Measurements from ENCODE around the gene TMEM63B.

Gene TMEM63B

DNA sequence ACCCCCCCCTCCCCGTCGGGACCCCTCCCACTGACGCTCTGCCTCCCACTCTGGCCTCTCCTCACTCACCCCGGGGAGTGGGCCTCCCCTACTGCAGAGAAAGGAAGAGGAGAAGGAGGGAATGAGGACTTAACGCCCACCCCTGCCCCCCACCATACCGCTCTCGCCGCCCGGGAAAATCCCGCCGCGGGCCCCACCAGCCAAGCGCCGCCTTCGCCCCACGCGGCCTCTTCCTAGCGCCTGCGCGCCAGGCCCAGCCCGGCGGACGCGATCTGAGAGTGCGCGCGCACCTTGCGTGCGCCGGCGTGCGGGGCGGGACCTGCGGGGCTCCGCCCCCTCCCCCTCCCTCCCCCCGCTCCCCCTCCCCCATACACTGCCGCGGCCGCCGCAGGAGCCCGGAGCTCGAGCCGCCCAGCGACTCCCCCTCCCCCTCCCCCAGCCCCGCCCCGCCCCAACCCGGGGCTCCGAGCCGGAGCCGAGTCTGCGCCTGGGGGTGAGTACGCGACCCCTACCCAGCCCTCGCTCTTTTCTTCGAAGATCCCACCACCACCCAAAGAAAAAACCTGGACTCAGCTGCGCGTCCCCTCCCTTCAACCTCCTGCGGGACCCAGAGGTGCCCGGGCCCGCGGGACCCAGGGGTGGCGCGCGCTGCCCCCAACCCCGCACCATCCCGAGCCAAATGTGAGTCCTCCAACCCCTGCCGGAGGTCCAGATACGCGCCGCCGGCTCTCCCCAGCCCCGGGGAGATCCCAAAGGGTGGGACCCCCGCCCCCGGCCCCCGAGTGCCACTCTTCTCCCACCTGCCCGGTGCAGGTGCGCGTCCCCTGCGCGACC lies at the start of gene TMEM63B, which contains the start of gene MRPL14:
TMEM63B (plus strand) TSS at position 369 of the 834 bp plus-strand sequence. CDS start 7,031 bp downstream, outside the sequence.
MRPL14 (minus strand) TSS at position 267 of the 834 bp plus-strand sequence. CDS start 10,841 bp downstream, outside the sequence.
- peak; percentile 30 for TF ChIP-seq POLR2A (IDR thresholded peaks at IDR 0.05; ENCODE audit: low read length)
- TF ChIP-seq GATA1 (IDR thresholded peaks at IDR 0.05; ENCODE audit: low read depth, low read length), result no peak
- peak; percentile 92 to 97 for DNase-seq

DNA sequence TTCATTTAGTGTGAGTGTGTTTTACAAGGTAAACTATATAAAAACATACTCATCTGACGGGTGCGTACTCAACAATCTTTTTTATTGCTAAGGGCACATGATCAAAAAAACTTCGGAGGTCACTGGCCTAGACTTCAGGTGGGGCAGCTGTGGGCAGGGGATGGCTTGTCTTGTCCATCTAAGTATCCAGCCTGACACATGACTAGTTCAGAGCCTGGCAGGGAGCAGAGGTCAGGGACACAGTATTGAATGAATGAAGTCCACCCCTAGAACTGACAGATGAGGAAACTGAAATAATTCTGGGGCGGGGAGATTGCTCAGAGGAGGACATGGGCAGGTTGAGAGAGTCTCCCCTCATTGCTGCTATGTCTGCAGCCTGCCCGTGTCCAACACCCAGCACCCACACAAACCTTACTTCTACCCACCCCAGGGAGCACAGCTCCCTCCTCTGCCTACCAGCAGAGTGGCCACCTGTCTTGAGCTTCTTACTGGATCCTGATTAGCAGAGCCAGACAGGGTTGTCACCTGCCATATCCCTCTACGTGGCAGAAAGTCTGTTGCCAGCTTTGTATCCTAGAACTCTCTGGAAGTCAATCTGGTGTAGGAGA lies 49.0 kb upstream of the TMEM63B start:
- TF ChIP-seq GATA1 (IDR thresholded peaks at IDR 0.05; ENCODE audit: low read depth, low read length), result no peak
- TF ChIP-seq POLR2A (IDR thresholded peaks at IDR 0.05; ENCODE audit: low read length), result no peak
- no peak for DNase-seq

DNA sequence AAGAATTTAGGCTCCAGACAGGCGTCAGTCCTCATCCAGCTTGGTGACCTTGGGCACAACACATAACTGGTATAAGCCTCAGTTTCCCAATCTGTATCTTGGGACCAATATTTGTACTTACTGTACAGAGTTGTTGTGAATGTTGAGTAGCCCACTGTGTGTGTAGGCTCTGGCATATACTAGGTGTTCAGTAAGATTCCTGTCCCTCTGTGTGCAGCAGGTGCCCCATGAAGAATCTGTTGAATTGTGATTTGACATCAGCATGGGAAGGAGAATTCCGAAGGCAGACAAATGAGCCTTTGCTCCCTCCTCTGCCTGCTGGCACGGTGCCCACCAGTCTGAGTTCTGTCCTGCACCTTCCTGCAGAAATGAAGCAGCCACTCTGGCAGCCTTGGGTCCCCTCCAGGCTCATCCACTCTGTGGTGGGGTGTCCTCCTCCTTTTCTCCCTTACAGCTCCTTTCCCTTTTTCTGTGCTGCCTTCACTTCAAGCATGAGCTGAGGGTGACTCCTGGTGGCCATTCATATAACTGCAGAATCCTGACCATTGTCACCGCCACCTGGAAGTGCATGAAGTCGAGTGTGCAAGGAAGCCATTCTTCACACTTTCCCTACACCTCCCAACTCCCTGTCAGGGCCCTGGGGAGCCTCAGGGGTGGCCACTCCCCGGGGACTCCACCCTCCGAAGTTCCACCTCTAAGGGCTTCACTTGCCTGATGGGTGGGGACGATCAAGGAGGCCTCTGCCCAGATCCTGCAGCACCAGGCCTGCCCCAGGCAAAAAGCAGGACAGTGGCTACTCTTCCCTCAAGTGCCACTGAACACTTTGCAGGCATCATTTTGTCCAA lies 48.3 kb upstream of the TMEM63B start:
- TF ChIP-seq POLR2A (IDR thresholded peaks at IDR 0.05; ENCODE audit: low read length) (no peak), GATA1 (IDR thresholded peaks at IDR 0.05; ENCODE audit: low read depth, low read length) (no peak)
- DNase-seq, result no peak

DNA sequence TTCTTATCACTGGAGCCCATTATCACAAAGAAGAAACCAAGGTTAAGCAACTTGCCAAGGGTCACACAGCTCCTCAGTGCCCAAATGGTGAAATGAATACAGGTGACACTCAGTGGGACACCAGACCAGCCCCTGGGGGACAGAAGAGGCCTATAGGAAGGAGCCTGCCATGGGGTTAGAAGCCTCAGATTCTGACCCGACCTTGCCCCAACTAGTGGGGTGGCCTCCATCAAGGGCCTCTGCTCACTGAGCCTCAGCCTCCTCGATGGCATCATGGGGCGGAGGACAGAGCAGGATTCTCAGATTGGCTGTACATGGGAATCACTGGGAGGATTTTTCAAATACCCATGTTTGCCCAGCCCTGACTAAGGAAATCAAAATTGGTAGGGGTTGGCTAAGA lies 47.7 kb upstream of the TMEM63B start:
- TF ChIP-seq GATA1 (IDR thresholded peaks at IDR 0.05; ENCODE audit: low read depth, low read length) (no peak), POLR2A (IDR thresholded peaks at IDR 0.05; ENCODE audit: low read length) (no peak)
- DNase-seq, result no peak

DNA sequence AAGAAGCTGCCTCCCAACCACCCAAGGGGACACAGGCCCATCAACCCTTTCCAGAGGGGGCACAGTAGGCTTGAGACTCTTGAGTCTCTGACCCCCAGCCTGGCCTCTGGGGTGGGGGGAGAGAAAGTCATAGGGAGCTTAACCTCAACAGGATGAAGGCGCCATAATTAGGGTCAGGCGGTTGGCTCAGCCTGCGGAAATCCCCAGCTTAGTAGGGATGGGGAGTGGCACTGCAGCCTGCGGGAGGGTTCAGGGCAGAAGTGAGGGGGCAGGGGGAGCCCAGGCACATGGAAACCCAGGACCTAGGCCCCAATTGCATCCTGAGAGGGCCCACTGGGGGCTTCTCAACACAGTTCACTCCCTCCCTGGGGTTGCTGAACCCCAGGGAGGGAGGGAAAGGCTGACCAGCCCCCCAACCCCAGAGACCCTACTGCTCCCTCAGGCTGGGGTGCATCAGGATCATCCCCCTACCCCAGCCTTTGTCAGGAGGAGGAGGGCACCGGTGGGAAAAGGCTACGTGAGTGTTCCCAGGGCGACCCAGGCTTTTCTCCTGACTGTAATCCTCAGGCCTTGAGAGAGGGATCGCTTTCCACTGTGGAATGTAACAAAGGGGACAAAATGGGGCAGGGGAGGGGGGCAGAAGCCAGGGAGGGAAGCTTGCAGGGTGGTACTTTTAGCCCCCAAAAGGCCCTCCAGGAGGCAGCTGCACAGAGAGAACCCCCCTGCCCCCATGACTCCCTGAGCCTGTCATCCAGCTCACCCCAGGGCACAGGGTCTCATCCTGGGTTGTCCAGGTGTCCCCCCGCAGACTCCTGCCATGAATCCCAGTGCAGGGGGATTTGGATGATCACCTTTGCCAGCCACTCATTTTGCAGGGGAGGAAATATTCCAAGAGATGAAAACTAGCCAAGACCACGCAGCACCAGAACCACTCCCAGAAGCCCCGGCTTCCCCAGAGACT lies 46.5 kb upstream of the TMEM63B start:
- TF ChIP-seq GATA1 (IDR thresholded peaks at IDR 0.05; ENCODE audit: low read depth, low read length) (no peak), POLR2A (IDR thresholded peaks at IDR 0.05; ENCODE audit: low read length) (no peak)
- DNase-seq, result no peak

DNA sequence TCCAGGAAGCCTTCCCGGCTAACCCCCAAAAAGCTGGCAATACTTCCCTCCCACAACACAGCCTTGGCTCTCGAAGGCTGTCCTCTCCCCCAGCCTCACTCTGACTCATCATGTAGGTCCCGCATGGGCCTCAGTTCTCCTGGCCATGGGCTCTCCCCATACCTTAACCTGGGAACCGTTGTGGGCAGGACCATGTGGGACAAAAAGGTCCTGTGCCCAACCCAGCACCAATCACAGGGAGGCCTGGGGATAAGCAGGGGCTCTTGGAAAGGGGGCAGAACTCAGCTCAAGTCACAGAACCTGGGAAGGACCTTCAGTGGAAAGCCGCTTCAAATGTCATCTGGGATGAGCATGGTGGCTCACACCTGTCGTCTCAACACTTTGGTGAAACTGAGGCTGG lies 45.6 kb upstream of the TMEM63B start:
- no peak for TF ChIP-seq GATA1 (IDR thresholded peaks at IDR 0.05; ENCODE audit: low read depth, low read length)
- TF ChIP-seq POLR2A (IDR thresholded peaks at IDR 0.05; ENCODE audit: low read length), result no peak
- DNase-seq, result no peak

DNA sequence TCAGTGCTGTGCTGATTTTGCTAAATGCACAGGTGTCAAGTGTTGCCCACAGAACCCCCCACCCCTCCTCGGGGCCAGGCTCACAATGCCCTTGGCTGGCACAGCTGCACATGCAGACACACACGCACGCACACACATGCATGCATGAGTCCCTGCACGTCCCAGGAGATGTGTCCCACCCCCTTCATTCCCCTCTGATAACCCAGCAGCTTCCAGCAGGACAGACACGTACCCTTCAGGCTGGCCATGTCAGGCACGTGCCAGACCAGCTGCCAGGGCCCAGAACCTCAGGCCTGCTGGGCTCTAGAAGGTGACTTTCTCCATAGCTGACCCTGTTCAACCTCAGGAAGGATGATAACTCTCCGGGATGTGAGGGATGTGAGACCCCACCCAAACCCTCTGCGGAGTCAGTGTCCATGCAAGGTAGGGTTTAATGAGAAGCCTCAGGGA lies 44.5 kb upstream of the TMEM63B start:
- DNase-seq, result no peak
- TF ChIP-seq GATA1 (IDR thresholded peaks at IDR 0.05; ENCODE audit: low read depth, low read length), result no peak

GRCh38 chr6:44084231-44085014 lies 42.9 kb upstream of the TMEM63B start:
- no peak for TF ChIP-seq POLR2A (IDR thresholded peaks at IDR 0.05; ENCODE audit: low read length)
- TF ChIP-seq GATA1 (IDR thresholded peaks at IDR 0.05; ENCODE audit: low read depth, low read length), result no peak
- DNase-seq, result no peak

- DNase-seq, result no peak
- TF ChIP-seq POLR2A (IDR thresholded peaks at IDR 0.05; ENCODE audit: low read length), result no peak
- TF ChIP-seq GATA1 (IDR thresholded peaks at IDR 0.05; ENCODE audit: low read depth, low read length), result no peak
Observed at GRCh38 chr6:44085219-44085618, 42.1 kb upstream of the TMEM63B start.

DNA sequence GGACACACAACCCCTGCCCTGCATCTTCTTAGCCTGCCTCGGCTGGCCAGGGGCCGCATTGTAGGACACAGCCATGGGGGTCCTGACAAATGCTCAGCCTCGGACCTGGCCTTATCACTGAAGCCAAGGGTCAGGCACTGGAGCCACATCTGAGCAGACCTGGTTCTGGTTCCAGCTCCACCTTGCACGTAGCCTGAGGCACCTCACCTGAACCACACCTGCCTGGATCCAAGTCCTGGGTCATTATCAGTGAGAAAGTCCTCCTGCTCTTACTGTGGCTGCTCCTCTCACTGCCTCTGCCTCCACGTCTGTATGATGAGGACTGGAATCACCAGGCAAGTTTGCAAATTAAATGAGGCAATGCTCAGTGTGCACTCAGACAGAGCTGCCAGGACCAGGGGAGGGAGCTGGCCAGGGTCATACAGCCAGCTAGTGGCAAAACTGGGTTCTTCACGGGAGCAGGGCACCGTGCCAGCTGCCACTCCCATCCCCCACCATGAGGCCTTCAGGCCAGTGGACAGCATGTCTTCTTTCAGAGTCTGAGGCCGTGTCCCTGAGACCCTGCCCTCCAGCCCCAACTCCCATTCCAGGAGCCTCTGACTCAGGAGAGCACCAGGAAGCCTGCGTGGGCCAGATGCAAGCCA lies 40.3 kb upstream of the TMEM63B start:
- peak; percentile 29 to 42 for DNase-seq
- no peak for TF ChIP-seq POLR2A (IDR thresholded peaks at IDR 0.05; ENCODE audit: low read length)
- TF ChIP-seq GATA1 (IDR thresholded peaks at IDR 0.05; ENCODE audit: low read depth, low read length), result no peak

GRCh38 chr6:44087623-44088022 lies 39.7 kb upstream of the TMEM63B start:
- no peak for DNase-seq
- TF ChIP-seq POLR2A (IDR thresholded peaks at IDR 0.05; ENCODE audit: low read length), result no peak
